Measurements from ENCODE around the gene GFM2.

- TF ChIP-seq CTCF (conservative IDR thresholded peaks at IDR 0.05; ENCODE audit: low read length) (no peak), EZH2phosphoT487 (IDR thresholded peaks at IDR 0.05; ENCODE audit: borderline replicate concordance) (no peak)
These were observed 28.5 kb downstream of the GFM2 start for GRCh38 chr5:74738406-74738805.
